Measurements from ENCODE around the gene S1PR1. TPM values are rescaled to one million over a fixed set of nuclear protein-coding genes. Genes with fewer than 3 reads are reported as not detected.

Gene S1PR1
- total RNA-seq, 2 experiments from 2014 or later = 397 to 414 TPM

DNA sequence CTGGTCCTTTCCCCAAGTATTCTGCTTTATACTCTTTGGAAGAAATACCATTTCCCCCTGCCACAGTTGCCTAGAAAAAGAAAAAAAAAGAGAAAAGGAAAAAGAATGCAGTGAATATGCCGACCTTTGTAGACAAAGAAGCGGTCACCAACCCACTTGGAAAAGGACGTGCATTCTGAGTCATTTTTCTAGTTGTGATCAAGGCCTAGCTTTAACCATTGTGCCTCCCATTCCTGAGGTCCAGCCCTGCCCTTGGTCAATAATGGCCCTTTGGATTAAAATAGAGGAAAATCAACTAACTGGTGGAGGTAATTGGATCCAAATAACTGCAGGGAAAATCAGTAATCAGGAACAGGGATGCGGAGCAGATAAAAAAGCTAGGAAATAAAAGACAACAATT, 24.8 kb downstream of the S1PR1 start:
- TF ChIP-seq, protein P1, sequence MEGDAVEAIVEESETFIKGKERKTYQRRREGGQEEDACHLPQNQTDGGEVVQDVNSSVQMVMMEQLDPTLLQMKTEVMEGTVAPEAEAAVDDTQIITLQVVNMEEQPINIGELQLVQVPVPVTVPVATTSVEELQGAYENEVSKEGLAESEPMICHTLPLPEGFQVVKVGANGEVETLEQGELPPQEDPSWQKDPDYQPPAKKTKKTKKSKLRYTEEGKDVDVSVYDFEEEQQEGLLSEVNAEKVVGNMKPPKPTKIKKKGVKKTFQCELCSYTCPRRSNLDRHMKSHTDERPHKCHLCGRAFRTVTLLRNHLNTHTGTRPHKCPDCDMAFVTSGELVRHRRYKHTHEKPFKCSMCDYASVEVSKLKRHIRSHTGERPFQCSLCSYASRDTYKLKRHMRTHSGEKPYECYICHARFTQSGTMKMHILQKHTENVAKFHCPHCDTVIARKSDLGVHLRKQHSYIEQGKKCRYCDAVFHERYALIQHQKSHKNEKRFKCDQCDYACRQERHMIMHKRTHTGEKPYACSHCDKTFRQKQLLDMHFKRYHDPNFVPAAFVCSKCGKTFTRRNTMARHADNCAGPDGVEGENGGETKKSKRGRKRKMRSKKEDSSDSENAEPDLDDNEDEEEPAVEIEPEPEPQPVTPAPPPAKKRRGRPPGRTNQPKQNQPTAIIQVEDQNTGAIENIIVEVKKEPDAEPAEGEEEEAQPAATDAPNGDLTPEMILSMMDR (IDR thresholded peaks at IDR 0.05) = no peak
- Mint-ChIP-seq H3K27me3 (no peaks in the 10 kb centered on the region), H3K4me1 (ENCODE audit: low read depth) (peaks cover 84% of the 10 kb centered on the region), H3K9me3 (no peaks in the 10 kb centered on the region), H3K27ac (peak overlapping the region; percentile 11), H3K4me3 (peak overlapping the region; percentile 8), H3K36me3 (ENCODE audit: low read depth) (no peaks in the 10 kb centered on the region)
- Histone ChIP-seq H3K4me3 (ENCODE audit: low read length) (no peak overlapping the region), H3K27me3 (ENCODE audit: control insufficient read depth in 1 of 2, insufficient read depth in 2 of 2, low read length in 2 of 2) (no peaks in the 10 kb centered on the region), H3K4me1 (ENCODE audit: insufficient read depth, low read length) (peaks cover 82% of the 10 kb centered on the region), H3K27ac (ENCODE audit: low read depth in 1 of 2, low read length in 2 of 2) (no peak overlapping the region), H3K36me3 (ENCODE audit: insufficient read depth, low read length) (no peaks in the 10 kb centered on the region), H3K9me3 (ENCODE audit: control insufficient read depth in 1 of 2, insufficient read depth in 1 of 2, low read length in 2 of 2) (no peaks in the 10 kb centered on the region)
- ChIA-PET CTCF (interaction anchor here (1.1 to 4.7 kb wide), 3 partner anchors 17 to 22 kb away, joined by 3 to 26 read pairs (median 4); no protein-coding TSS in a partner anchor), POLR2A (interaction anchor here (1.1 to 5.1 kb wide), 5 partner anchors 10 to 29 kb away, joined by 3 to 55 read pairs (median 5); partner anchors contain the start of gene S1PR1)
- DNase-seq (no peak), ATAC-seq (ENCODE audit: poor library complexity) (no peak)
- intact Hi-C loops (cut with DNase I, micrococcal nuclease) = loop anchor here in 1 of 2 experiments (2.0 kb wide), 2 partner anchors 21 to 47 kb away; no protein-coding TSS in a partner anchor

DNA sequence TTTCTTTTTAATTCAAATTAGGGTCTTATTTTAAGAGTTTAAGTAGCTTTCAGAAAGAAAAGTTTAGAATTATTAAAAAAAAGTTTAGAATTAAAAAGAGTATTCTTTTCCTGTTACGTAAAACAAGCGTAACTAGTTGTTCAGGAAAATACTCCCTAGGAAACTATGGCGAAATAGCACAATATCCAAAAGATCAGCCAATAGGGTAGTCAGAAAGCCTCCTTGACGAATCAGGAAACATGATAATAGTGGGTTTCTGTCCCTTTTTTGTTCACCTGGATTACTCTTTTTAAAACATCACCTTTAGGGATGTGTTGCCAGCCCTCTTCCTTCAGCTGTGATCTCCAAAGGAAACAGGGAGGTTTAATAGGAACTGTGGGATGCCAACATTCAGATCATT, 25.2 kb downstream of the S1PR1 start:
- H3K4me1 Mint-ChIP-seq (ENCODE audit: low read depth) = peaks cover 85% of the 10 kb centered on the region
- no peak overlapping the region for H3K4me3 ChIP-seq (ENCODE audit: low read length)
- POLR2A ChIA-PET = interaction anchor here (1.8 to 5.1 kb wide), 3 partner anchors 10 to 24 kb away, joined by 5 to 55 read pairs (median 23); partner anchors contain the start of gene S1PR1
- DNase-seq = no peak
- H3K27ac ChIP-seq (ENCODE audit: low read depth in 1 of 2, low read length in 2 of 2) = peak overlapping the region in 1 of 2 donors; percentile 11
- H3K4me3 Mint-ChIP-seq = peak overlapping the region; percentile 83
- TF ChIP-seq, protein P1 (IDR thresholded peaks at IDR 0.05) = no peak
- intact Hi-C loops (cut with DNase I, micrococcal nuclease) = loop anchor here in 1 of 2 experiments (2.0 kb wide), 1 partner anchor 47 kb away; no protein-coding TSS in a partner anchor
- H3K27ac Mint-ChIP-seq = peak overlapping the region; percentile 88
- no peak for ATAC-seq (ENCODE audit: poor library complexity)
- no peaks in the 10 kb centered on the region for H3K36me3 ChIP-seq (ENCODE audit: insufficient read depth, low read length)
- H3K4me1 ChIP-seq (ENCODE audit: insufficient read depth, low read length) = peaks cover 83% of the 10 kb centered on the region
- no peaks in the 10 kb centered on the region for H3K27me3 ChIP-seq (ENCODE audit: control insufficient read depth in 1 of 2, insufficient read depth in 2 of 2, low read length in 2 of 2)
- H3K9me3 Mint-ChIP-seq = no peaks in the 10 kb centered on the region
- H3K9me3 ChIP-seq (ENCODE audit: control insufficient read depth in 1 of 2, insufficient read depth in 1 of 2, low read length in 2 of 2) = no peaks in the 10 kb centered on the region
- no peaks in the 10 kb centered on the region for H3K27me3 Mint-ChIP-seq
- H3K36me3 Mint-ChIP-seq (ENCODE audit: low read depth) = no peaks in the 10 kb centered on the region
- CTCF ChIA-PET = interaction anchor here (1.0 to 4.7 kb wide), 3 partner anchors 17 to 23 kb away, joined by 3 to 26 read pairs (median 4); no protein-coding TSS in a partner anchor

DNA sequence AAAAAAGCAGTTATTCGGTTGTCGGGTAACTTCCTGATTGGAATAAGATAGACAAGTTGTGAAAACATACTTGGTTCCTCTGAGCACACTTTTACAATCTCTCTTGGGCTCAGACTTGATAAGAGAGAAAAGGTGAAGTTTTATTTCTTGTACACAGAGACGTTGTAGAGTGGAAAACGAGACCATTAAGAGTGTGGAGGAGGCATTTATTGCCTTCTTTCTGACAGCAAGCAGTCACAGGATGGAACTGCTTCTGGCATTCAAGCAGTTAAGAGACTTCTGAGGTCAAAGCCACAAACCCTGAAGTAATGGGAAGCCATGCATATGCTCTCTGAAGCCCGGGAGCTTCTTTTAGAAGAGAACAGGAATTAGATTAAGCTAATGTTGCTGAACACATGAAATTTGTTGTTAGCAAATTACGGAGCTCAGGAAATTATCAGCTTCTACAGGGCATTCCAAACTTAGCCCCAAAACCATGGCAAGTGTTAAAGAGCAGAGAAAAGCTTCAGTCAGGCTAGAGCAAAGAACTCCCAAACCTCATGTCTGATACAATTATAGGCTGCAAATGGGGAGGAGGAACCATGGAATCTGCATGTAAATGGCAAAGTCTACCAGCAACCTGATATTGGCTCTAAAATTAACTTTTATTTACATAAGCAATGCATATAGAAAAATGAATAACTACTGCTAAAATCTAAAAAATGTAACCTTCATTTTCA, 26.0 kb downstream of the S1PR1 start:
- peak overlapping the region; percentile 25 for H3K4me3 ChIP-seq (ENCODE audit: low read length)
- intact Hi-C loops (cut with DNase I, micrococcal nuclease) = loop anchor here in 1 of 2 experiments (2.0 kb wide), 1 partner anchor 46 kb away; no protein-coding TSS in a partner anchor
- no peaks in the 10 kb centered on the region for H3K9me3 ChIP-seq (ENCODE audit: control insufficient read depth in 1 of 2, insufficient read depth in 1 of 2, low read length in 2 of 2)
- Mint-ChIP-seq H3K36me3 (ENCODE audit: low read depth) (no peaks in the 10 kb centered on the region), H3K4me1 (ENCODE audit: low read depth) (peaks cover 85% of the 10 kb centered on the region), H3K27me3 (no peaks in the 10 kb centered on the region), H3K27ac (peak overlapping the region; percentile 88), H3K9me3 (no peaks in the 10 kb centered on the region), H3K4me3 (peak overlapping the region; percentile 83)
- DNase-seq (peak in 5 of 14 experiments; percentile 12 to 87 (median 61)), ATAC-seq (ENCODE audit: poor library complexity) (peak; percentile 55)
- POLR2A ChIA-PET = interaction anchor here (0.6 to 5.1 kb wide), 12 partner anchors 11 to 333 kb away, joined by 3 to 55 read pairs (median 5); partner anchors contain the start of gene S1PR1
- H3K36me3 ChIP-seq (ENCODE audit: insufficient read depth, low read length) = no peaks in the 10 kb centered on the region
- H3K27ac ChIP-seq (ENCODE audit: low read depth in 1 of 2, low read length in 2 of 2) = peak overlapping the region in 1 of 2 donors; percentile 12
- TF ChIP-seq, protein P1 (IDR thresholded peaks at IDR 0.05) = no peak
- H3K27me3 ChIP-seq (ENCODE audit: control insufficient read depth in 1 of 2, insufficient read depth in 2 of 2, low read length in 2 of 2) = no peaks in the 10 kb centered on the region
- CTCF ChIA-PET = interaction anchor here (1.0 to 4.7 kb wide), 3 partner anchors 16 to 26 kb away, joined by 3 to 26 read pairs (median 3); no protein-coding TSS in a partner anchor
- peaks cover 80% of the 10 kb centered on the region for H3K4me1 ChIP-seq (ENCODE audit: insufficient read depth, low read length)
